ENCODE results near the gene GUCA2A. TPM values are rescaled to one million over a fixed set of nuclear protein-coding genes. Genes with fewer than 3 reads are reported as not detected.

Gene GUCA2A
- total and polyA plus RNA-seq, 2 of the 13 experiments (the other 11 are each of a cell fraction or from before 2014, with no cell fraction given): not detected

- TF ChIP-seq ZNF414 (CRISPR knock-in tag; IDR thresholded peaks at IDR 0.05) (no peak), BCL3 (CRISPR knock-in tag; IDR thresholded peaks at IDR 0.05) (no peak), NCOR1 (IDR thresholded peaks at IDR 0.05; ENCODE audit: borderline replicate concordance, low read length) (no peak), ZNF572 (CRISPR knock-in tag; IDR thresholded peaks at IDR 0.05) (no peak), KMT2B (CRISPR knock-in tag; IDR thresholded peaks at IDR 0.05) (no peak), TBL1XR1 (IDR thresholded peaks at IDR 0.05; ENCODE audit: borderline replicate concordance, low read length, partially characterized antibody) (peak; percentile 28), CTCF (CRISPR knock-in tag; IDR thresholded peaks at IDR 0.05) (peak; percentile 95), NFIC (IDR thresholded peaks at IDR 0.05; ENCODE audit: low read length) (no peak), RFX3 (CRISPR knock-in tag; IDR thresholded peaks at IDR 0.05) (no peak), MED1 (CRISPR knock-in tag; IDR thresholded peaks at IDR 0.05) (no peak), DNMT3B (CRISPR knock-in tag; conservative IDR thresholded peaks at IDR 0.05) (no peak), SIX1 (CRISPR knock-in tag; IDR thresholded peaks at IDR 0.05; ENCODE audit: borderline replicate concordance) (no peak), GATA4 (IDR thresholded peaks at IDR 0.05; ENCODE audit: borderline replicate concordance, low read depth) (no peak), AGO1 (IDR thresholded peaks at IDR 0.05; ENCODE audit: low read depth, low read length, poor library complexity, severe bottlenecking) (no peak), SRSF1 (optimal IDR thresholded peaks at IDR 0.05; ENCODE audit: low read depth, low read length) (no peak), RFX5 (IDR thresholded peaks at IDR 0.05; ENCODE audit: low read depth, low read length) (no peak), IKZF4 (CRISPR knock-in tag; IDR thresholded peaks at IDR 0.05; ENCODE audit: borderline replicate concordance, low read depth, not compliant biosample characterization) (peak; percentile 31)
- TF ChIP-seq, protein P1, sequence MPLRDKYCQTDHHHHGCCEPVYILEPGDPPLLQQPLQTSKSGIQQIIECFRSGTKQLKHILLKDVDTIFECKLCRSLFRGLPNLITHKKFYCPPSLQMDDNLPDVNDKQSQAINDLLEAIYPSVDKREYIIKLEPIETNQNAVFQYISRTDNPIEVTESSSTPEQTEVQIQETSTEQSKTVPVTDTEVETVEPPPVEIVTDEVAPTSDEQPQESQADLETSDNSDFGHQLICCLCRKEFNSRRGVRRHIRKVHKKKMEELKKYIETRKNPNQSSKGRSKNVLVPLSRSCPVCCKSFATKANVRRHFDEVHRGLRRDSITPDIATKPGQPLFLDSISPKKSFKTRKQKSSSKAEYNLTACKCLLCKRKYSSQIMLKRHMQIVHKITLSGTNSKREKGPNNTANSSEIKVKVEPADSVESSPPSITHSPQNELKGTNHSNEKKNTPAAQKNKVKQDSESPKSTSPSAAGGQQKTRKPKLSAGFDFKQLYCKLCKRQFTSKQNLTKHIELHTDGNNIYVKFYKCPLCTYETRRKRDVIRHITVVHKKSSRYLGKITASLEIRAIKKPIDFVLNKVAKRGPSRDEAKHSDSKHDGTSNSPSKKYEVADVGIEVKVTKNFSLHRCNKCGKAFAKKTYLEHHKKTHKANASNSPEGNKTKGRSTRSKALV (CRISPR knock-in tag; IDR thresholded peaks at IDR 0.05): no peak
- TF ChIP-seq, protein P2, sequence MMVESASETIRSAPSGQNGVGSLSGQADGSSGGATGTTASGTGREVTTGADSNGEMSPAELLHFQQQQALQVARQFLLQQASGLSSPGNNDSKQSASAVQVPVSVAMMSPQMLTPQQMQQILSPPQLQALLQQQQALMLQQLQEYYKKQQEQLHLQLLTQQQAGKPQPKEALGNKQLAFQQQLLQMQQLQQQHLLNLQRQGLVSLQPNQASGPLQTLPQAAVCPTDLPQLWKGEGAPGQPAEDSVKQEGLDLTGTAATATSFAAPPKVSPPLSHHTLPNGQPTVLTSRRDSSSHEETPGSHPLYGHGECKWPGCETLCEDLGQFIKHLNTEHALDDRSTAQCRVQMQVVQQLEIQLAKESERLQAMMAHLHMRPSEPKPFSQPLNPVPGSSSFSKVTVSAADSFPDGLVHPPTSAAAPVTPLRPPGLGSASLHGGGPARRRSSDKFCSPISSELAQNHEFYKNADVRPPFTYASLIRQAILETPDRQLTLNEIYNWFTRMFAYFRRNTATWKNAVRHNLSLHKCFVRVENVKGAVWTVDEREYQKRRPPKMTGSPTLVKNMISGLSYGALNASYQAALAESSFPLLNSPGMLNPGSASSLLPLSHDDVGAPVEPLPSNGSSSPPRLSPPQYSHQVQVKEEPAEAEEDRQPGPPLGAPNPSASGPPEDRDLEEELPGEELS (CRISPR knock-in tag; IDR thresholded peaks at IDR 0.05): peak; percentile 76
Measured at GRCh38 chr1:42146626-42147320, 17.8 kb downstream of the GUCA2A start (continued).

Data from HepG2 (cell line).